ENCODE data around the gene FRMD4A. TPM values are rescaled to one million over a fixed set of nuclear protein-coding genes. Genes with fewer than 3 reads are reported as not detected.

FRMD4A gene
- total and polyA plus RNA-seq, 12 donors = 17.4 to 43.4 (median 30.3) TPM

- TF ChIP-seq CTCF (IDR thresholded peaks at IDR 0.05) = no peak
- ATAC-seq = no peak
- intact Hi-C loops (cut with DNase I) = no loop called here
- H3K27me3 ChIP-seq = no peaks in the 10 kb centered on the region
- H3K4me1 ChIP-seq = peaks cover 5 to 62% (median 42%) of the 10 kb centered on the region in 9 donors
- H3K36me3 ChIP-seq = peaks cover 0 to 91% (median 46%) of the 10 kb centered on the region in 9 donors
- no peak overlapping the region for H3K4me3 ChIP-seq
- WGBS, 2 donors = 64 to 76% methylated on average over 21 of the region's 21 CpGs
- peak overlapping the region in 4 of 10 donors; percentile 4 to 60 (median 36) for H3K27ac ChIP-seq
- DNase-seq = no peak
- H3K9me3 ChIP-seq = no peaks in the 10 kb centered on the region
Measured at GRCh38 chr10:13693783-13694700, 636.7 kb downstream of the FRMD4A start.

DNA sequence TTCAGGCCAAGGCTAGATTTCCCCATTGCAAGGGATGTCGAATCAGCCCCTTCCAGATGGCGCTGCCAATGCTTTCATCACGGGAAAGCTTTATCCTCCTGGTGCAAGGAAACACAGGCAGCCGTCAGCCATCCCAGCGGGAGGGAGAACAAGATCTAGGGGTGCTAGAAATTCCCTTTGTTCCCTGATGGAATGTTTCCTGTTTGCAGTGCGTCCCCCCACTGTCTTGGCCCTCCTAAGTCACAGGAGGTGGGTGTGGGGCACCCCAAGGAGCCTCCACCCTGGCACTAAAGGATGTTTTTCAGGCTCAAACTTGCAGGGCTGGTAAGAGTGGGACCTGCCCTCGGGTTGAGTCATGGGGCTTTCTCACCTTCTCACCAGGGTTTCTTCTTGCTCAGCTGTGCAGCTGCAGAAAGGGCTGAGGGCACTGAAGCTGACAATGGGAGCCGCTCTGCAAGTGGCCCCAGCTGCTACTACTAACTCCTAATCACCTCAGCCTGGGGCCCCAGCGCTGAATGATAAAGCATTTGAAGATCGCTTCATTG, 640.4 kb downstream of the FRMD4A start:
- Histone ChIP-seq H3K27me3 (no peaks in the 10 kb centered on the region), H3K4me3 (no peak overlapping the region), H3K9me3 (no peaks in the 10 kb centered on the region), H3K4me1 (peaks cover 11 to 54% (median 35%) of the 10 kb centered on the region in 9 donors), H3K27ac (peak overlapping the region in 2 of 10 donors; percentile 3 to 10), H3K36me3 (peaks cover 0 to 69% (median 30%) of the 10 kb centered on the region in 9 donors)
- no peak for DNase-seq
- intact Hi-C loops (cut with DNase I) = no loop called here
- ATAC-seq = no peak
- no peak for TF ChIP-seq CTCF (IDR thresholded peaks at IDR 0.05)
- 65 to 70% methylated on average over 10 of the region's 10 CpGs for WGBS, 2 donors

DNA sequence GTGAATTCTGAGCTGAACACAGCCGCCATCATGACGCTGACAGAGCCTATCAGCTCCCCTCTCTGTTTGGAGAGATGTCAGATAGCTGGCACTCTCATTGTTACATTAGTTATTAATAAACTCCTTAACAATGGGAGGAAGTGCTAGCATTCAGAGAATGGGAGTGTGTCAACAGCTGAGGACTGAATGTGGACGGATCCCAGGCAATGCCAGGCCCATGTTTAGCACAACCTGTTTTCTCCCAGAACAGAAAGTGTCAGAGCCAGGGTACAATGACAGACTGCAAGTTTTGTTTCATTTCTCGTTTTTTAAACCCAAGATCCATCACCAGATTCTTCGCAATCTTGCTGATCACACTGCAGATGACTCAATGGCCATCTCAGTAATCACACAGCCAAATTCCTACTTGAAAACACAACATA, 644.4 kb downstream of the FRMD4A start:
- DNase-seq (peak in 1 of 2 donors; percentile 63), ATAC-seq (peak; percentile 61 to 93 (median 84))
- WGBS, 2 donors = 21 to 44% methylated on average over 5 of the region's 5 CpGs
- TF ChIP-seq CTCF (IDR thresholded peaks at IDR 0.05) = no peak
- H3K27ac ChIP-seq = peak overlapping the region; percentile 64 to 95 (median 88)
- no peak overlapping the region for H3K4me3 ChIP-seq
- peaks cover 0 to 55% (median 8%) of the 10 kb centered on the region in 9 donors for H3K36me3 ChIP-seq
- intact Hi-C loops (cut with DNase I) = loop anchor here in 1 of 10 donors (1.0 kb wide), 1 partner anchor 19 kb away; no protein-coding TSS in a partner anchor
- no peaks in the 10 kb centered on the region for H3K27me3 ChIP-seq
- no peaks in the 10 kb centered on the region for H3K9me3 ChIP-seq
- peaks cover 8 to 70% (median 51%) of the 10 kb centered on the region in 9 donors for H3K4me1 ChIP-seq

DNA sequence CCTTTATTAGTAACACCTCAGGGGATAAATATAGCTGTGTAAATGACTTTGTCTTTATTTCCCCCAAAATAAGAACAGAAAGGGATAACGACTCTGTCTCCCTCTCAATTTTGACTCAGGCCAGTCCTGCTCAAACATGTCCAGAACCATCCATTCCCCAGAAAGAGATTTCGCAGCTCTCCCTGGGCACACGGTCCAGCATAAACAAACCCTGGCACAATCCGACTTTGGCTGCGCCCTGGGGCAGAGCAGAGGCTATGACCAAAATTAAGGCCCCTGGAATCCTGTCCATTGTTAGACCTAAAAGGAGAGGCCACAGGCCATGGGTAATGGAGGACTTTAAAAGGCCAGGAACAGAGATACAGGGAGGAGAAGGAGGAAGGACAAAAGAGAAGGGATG, 644.8 kb downstream of the FRMD4A start:
- no peak overlapping the region for H3K4me3 ChIP-seq
- ATAC-seq = peak; percentile 44 to 89 (median 75)
- TF ChIP-seq CTCF (IDR thresholded peaks at IDR 0.05) = no peak
- H3K36me3 ChIP-seq = peaks cover 0 to 56% (median 6%) of the 10 kb centered on the region in 9 donors
- intact Hi-C loops (cut with DNase I) = loop anchor here in 2 of 10 donors (1.0 to 2.0 kb wide), 2 partner anchors 19 to 21 kb away; no protein-coding TSS in a partner anchor
- no peaks in the 10 kb centered on the region for H3K27me3 ChIP-seq
- peaks cover 8 to 69% (median 51%) of the 10 kb centered on the region in 9 donors for H3K4me1 ChIP-seq
- peak overlapping the region; percentile 59 to 95 (median 86) for H3K27ac ChIP-seq
- WGBS, 2 donors = 32 to 44% methylated on average over 5 of the region's 5 CpGs
- DNase-seq = peak; percentile 42 to 58
- no peaks in the 10 kb centered on the region for H3K9me3 ChIP-seq

All from heart right ventricle (tissue), 16 donors.